RWPE2 (cell line): Measurements from ENCODE around the gene TOR4A.

ENCODE experiments used
- ATAC-seq: fragments of 200-7000 bp; cut with Tn5 transposase; 3 replicates; pipeline ENCODE4 v1.9.1; 2021; ENCODE audit warnings: low read depth
- DNase-seq: peaks from one replicate; pipeline ENCODE4 v3.0.0-alpha.2; 2020; ENCODE audit warnings: low spot score
- H3K27ac ChIP-seq: fragments of 450-650 bp; 2 replicates; pipeline ENCODE4 v1.5.1; 2017; ENCODE audit warnings: mild to moderate bottlenecking; ENCODE audit not compliant: poor library complexity, severe bottlenecking
- H3K27me3 ChIP-seq: fragments of 250-450 bp; sonication (Bioruptor Pico); 2 replicates; pipeline ENCODE4 v1.5.1; 2021; ENCODE audit warnings: mild to moderate bottlenecking, moderate library complexity; ENCODE audit not compliant: insufficient read depth, poor library complexity, severe bottlenecking
- H3K36me3 ChIP-seq: fragments of 250-450 bp; sonication (Bioruptor Pico); 2 replicates; pipeline ENCODE4 v1.5.1; 2020; ENCODE audit warnings: low read depth, mild to moderate bottlenecking, moderate library complexity
- H3K4me1 ChIP-seq: fragments of 250-450 bp; sonication (Bioruptor Pico); 2 replicates; pipeline ENCODE4 v1.5.1; 2021; ENCODE audit warnings: mild to moderate bottlenecking, moderate library complexity; ENCODE audit not compliant: insufficient read depth, poor library complexity, severe bottlenecking
- H3K4me3 ChIP-seq: fragments of 250-450 bp; sonication (Bioruptor Pico); 2 replicates; pipeline ENCODE4 v1.5.1; 2021; ENCODE audit warnings: mild to moderate bottlenecking, moderate library complexity; ENCODE audit not compliant: severe bottlenecking
- H3K9me3 ChIP-seq: fragments of 250-450 bp; sonication (Bioruptor Pico); 2 replicates; pipeline ENCODE4 v1.5.1; 2021; ENCODE audit warnings: mild to moderate bottlenecking, moderate library complexity; ENCODE audit not compliant: severe bottlenecking
- TF ChIP-seq, protein P1 (sequence below): fragments of 450-650 bp; IDR thresholded peaks from one replicate; pipeline ENCODE4 v1.5.1; 2017; ENCODE audit warnings: mild to moderate bottlenecking, moderate library complexity; ENCODE audit not compliant: poor library complexity, severe bottlenecking

Gene TOR4A

DNA sequence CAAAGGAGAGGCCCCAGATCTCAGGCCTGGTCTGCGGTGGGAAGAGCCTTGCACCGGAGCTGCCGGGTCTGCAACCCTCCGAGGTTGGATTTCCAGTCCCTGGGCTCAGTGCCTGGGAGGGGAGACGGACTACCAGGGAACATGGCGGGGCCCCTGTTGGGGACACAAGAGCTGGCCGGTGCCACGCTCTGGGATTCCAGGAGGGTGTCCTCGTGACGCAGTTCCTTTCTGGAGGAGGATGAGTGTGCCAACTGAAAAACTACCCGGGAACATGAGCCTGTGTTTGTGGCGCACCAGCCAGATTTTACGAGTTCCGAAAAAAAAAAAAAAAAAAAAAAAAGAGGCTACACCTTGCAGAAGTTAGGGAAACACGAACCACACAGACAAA, 15.6 kb downstream of the TOR4A start:
- TF ChIP-seq, protein P1, sequence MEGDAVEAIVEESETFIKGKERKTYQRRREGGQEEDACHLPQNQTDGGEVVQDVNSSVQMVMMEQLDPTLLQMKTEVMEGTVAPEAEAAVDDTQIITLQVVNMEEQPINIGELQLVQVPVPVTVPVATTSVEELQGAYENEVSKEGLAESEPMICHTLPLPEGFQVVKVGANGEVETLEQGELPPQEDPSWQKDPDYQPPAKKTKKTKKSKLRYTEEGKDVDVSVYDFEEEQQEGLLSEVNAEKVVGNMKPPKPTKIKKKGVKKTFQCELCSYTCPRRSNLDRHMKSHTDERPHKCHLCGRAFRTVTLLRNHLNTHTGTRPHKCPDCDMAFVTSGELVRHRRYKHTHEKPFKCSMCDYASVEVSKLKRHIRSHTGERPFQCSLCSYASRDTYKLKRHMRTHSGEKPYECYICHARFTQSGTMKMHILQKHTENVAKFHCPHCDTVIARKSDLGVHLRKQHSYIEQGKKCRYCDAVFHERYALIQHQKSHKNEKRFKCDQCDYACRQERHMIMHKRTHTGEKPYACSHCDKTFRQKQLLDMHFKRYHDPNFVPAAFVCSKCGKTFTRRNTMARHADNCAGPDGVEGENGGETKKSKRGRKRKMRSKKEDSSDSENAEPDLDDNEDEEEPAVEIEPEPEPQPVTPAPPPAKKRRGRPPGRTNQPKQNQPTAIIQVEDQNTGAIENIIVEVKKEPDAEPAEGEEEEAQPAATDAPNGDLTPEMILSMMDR, result no peak
- ATAC-seq, result no peak
- Histone ChIP-seq H3K4me3 (no peak overlapping the region), H3K9me3 (no peaks in the 10 kb centered on the region), H3K36me3 (no peaks in the 10 kb centered on the region), H3K27ac (no peak overlapping the region), H3K27me3 (no peaks in the 10 kb centered on the region), H3K4me1 (no peaks in the 10 kb centered on the region)
- no peak for DNase-seq

DNA sequence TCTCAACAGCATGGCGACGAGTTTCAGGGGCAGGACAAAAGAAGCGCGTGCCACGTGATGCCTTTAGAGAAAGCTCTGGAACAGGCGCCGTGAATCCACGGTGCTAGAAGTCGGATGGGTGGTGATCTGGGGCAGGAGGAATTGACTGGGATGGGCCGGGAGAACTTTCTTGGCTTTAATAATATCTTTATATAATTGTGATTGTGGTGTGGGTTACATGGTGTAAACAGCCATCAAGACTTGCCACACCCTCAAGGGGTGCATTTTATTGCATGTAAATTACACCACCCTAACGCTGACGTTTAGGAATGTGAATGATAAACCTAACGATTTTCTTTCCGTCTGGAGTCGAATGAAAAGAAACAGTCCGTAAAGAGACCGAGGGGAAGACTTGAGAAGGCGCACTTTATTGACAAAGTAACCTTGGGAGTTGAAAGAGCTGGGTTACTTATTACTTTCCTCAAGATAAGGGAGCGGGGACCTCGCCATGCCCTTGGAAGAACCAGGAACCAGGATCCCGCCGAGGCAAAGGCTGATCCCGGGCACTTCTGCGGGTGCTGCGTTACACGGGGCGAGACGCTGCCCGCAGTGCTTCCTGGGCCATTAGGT, 16.1 kb downstream of the TOR4A start:
- TF ChIP-seq, protein P1, result no peak
- Histone ChIP-seq H3K4me3 (no peak overlapping the region), H3K27me3 (no peaks in the 10 kb centered on the region), H3K4me1 (no peaks in the 10 kb centered on the region), H3K27ac (no peak overlapping the region), H3K9me3 (no peaks in the 10 kb centered on the region), H3K36me3 (no peaks in the 10 kb centered on the region)
- DNase-seq (no peak), ATAC-seq (no peak)

GRCh38 chr9:137294091-137294680, 16.7 kb downstream of the TOR4A start:
- DNase-seq, result no peak
- peak; percentile 59; the same call in 2 of the 3 replicates for ATAC-seq
- H3K9me3 ChIP-seq, result no peaks in the 10 kb centered on the region
- H3K27me3 ChIP-seq, result no peaks in the 10 kb centered on the region
- TF ChIP-seq, protein P1, result no peak
- H3K4me1 ChIP-seq, result no peaks in the 10 kb centered on the region
- H3K27ac ChIP-seq, result no peak overlapping the region
- no peaks in the 10 kb centered on the region for H3K36me3 ChIP-seq
- no peak overlapping the region for H3K4me3 ChIP-seq

GRCh38 chr9:137294681-137295237, 17.2 kb downstream of the TOR4A start:
- Histone ChIP-seq H3K27me3 (no peaks in the 10 kb centered on the region), H3K4me3 (no peak overlapping the region)
- no peak for DNase-seq

More at GRCh38 chr9:137294681-137295237, 17.2 kb downstream of the TOR4A start:
- no peaks in the 10 kb centered on the region for H3K36me3 ChIP-seq
- TF ChIP-seq, protein P1, result no peak
- no peak overlapping the region for H3K27ac ChIP-seq
- H3K9me3 ChIP-seq, result no peaks in the 10 kb centered on the region
- ATAC-seq, result no peak
- H3K4me1 ChIP-seq, result peaks cover 2% of the 10 kb centered on the region
